Stimulated activated CD4-positive, alpha-beta T cell treated with anti-CD3 and anti-CD28 coated beads, Interleukin-12 subunit alpha, Interleukin-12 subunit beta, amount 100 ng/mL, for 4 hours (primary cell): ENCODE measurements around the gene CACNA1A.
"Not testable (repeated sequence)": the region's sequence is repeated elsewhere in the genome, so short reads cannot be mapped to it uniquely, and the experiment has no call there.

Experiments used
- DNase-seq: peaks from one replicate; pipeline ENCODE4 v3.0.0-alpha.2; 2020

Gene CACNA1A

GRCh38 chr19:13267889-13268288, 238.4 kb downstream of the CACNA1A start:
- DNase-seq: no peak

GRCh38 chr19:13267131-13267530, 239.1 kb downstream of the CACNA1A start:
- DNase-seq: no peak

- DNase-seq: no peak
These were observed 243.8 kb downstream of the CACNA1A start for GRCh38 chr19:13262450-13262849.

- no peak for DNase-seq
These were observed 245.2 kb downstream of the CACNA1A start for GRCh38 chr19:13260883-13261653.

- DNase-seq: no peak
These were observed 249.4 kb downstream of the CACNA1A start for GRCh38 chr19:13256918-13257317.

GRCh38 chr19:13256398-13256797, 249.9 kb downstream of the CACNA1A start:
- DNase-seq: not testable (repeated sequence)

GRCh38 chr19:13255719-13256059, 250.6 kb downstream of the CACNA1A start:
- no peak for DNase-seq

GRCh38 chr19:13255041-13255718, 251.1 kb downstream of the CACNA1A start:
- no peak for DNase-seq

- DNase-seq: no peak
These were observed 253.5 kb downstream of the CACNA1A start for GRCh38 chr19:13252569-13253335.

GRCh38 chr19:13244920-13245319, 261.4 kb downstream of the CACNA1A start:
- no peak for DNase-seq

- no peak for DNase-seq
These were observed 264.8 kb downstream of the CACNA1A start for GRCh38 chr19:13241231-13242104.

- DNase-seq: no peak
These were observed 265.8 kb downstream of the CACNA1A start for GRCh38 chr19:13240312-13241022.

- no peak for DNase-seq
These were observed 267.3 kb downstream of the CACNA1A start for GRCh38 chr19:13238891-13239534.

- peak; percentile 54 for DNase-seq
These were observed 271.8 kb downstream of the CACNA1A start for GRCh38 chr19:13234518-13234917.

GRCh38 chr19:13231663-13232062, 274.6 kb downstream of the CACNA1A start:
- DNase-seq: no peak

GRCh38 chr19:13229246-13229645, 277.0 kb downstream of the CACNA1A start:
- no peak for DNase-seq

- DNase-seq: no peak
These were observed 277.7 kb downstream of the CACNA1A start for GRCh38 chr19:13228561-13228960.

- DNase-seq: no peak
These were observed 279.3 kb downstream of the CACNA1A start for GRCh38 chr19:13226983-13227382.

- no peak for DNase-seq
These were observed 280.1 kb downstream of the CACNA1A start for GRCh38 chr19:13225973-13226865.

- DNase-seq: no peak
These were observed 281.2 kb downstream of the CACNA1A start for GRCh38 chr19:13225085-13225484.
